Endothelial cell of umbilical vein (primary cell): ENCODE results near the gene CLBA1. TPM values are rescaled to one million over a fixed set of nuclear protein-coding genes. Genes with fewer than 3 reads are reported as not detected.
"Not testable (repeated sequence)": the region's sequence is repeated elsewhere in the genome, so short reads cannot be mapped to it uniquely, and the experiment has no call there.

ENCODE experiments used
- BruUV-seq: library from RNA; stranded (reverse); fragments of 400-500 nt; replicated peaks from 2 replicates; lab custom pipeline; 2021; lab: Mats Ljungman, UMichigan
- CTCF ChIA-PET: fragments of 300-600, 350-600 bp; sonication (Branson Sonifier 250); formaldehyde crosslinking; loops from one replicate; lab custom pipeline; 2021; ENCODE audit warnings: antibody characterized with exemption, inconsistent platforms; lab: Charles Lee
- POLR2A ChIA-PET: fragments of 300-600, 350-600 bp; sonication (Branson Sonifier 250); formaldehyde crosslinking; loops from one replicate; lab custom pipeline; 2021; ENCODE audit warnings: antibody characterized with exemption, inconsistent platforms; lab: Charles Lee
- DNase-seq: peaks from one replicate; pipeline ENCODE4 v3.0.0-alpha.2; 2011; ENCODE audit warnings: low read depth, low spot score
- FAIRE-seq: peaks from 2 replicates; lab custom pipeline; 2011; peaks lifted over from hg19 to GRCh38; lab: Jason Lieb, UNC
- H2AFZ ChIP-seq: 2 replicates; pipeline ENCODE4 v1.6.0; 2012; ENCODE audit warnings: low read depth, low read length, control low read depth, inconsistent platforms
- H3K27ac ChIP-seq: 2 replicates; pipeline ENCODE4 v1.5.1; 2011; ENCODE audit warnings: low read depth, mild to moderate bottlenecking, control low read depth, low read length, moderate library complexity; ENCODE audit not compliant: insufficient read depth
- H3K27me3 ChIP-seq, 2 experiments: 2 replicates each; pipeline versions ENCODE4 v1.6.0 to v1.6.1; 2011; ENCODE audit warnings: low read length in 2 of 2, mixed read lengths in 1 of 2; ENCODE audit not compliant: control insufficient read depth in 2 of 2, insufficient read depth in 2 of 2
- H3K36me3 ChIP-seq, 2 experiments: 2 replicates in 1 of 2; 3 replicates in 1 of 2; pipeline ENCODE4 v1.5.1; 2011; ENCODE audit warnings: low read length in 2 of 2, mild to moderate bottlenecking in 1 of 2, moderate library complexity in 1 of 2; ENCODE audit not compliant: control insufficient read depth in 2 of 2, insufficient read depth in 2 of 2; ENCODE audit errors: extremely low read depth in 1 of 2
- H3K4me1 ChIP-seq: 3 replicates; pipeline ENCODE4 v1.5.1; 2011; ENCODE audit warnings: mild to moderate bottlenecking, low read length; ENCODE audit not compliant: control insufficient read depth, insufficient read depth; ENCODE audit errors: extremely low read depth
- H3K4me2 ChIP-seq: 2 replicates; pipeline ENCODE4 v1.6.1; 2011; ENCODE audit warnings: low read length, control low read depth, mixed read lengths; ENCODE audit not compliant: insufficient read depth
- H3K4me3 ChIP-seq, 3 experiments: fragments of 200-600 bp in 1 of 3; sonication (generic), shearing (Covaris generic) in 1 of 3; replicated peaks in 1 of 3; 2 replicates each; pipeline ENCODE4 v1.5.1; 2011 to 2016; ENCODE audit warnings: control low read depth in 3 of 3, low read length in 3 of 3, mild to moderate bottlenecking in 2 of 3, inconsistent platforms in 1 of 3, low read depth in 1 of 3, moderate library complexity in 1 of 3; ENCODE audit not compliant: insufficient read depth in 1 of 3
- H3K79me2 ChIP-seq: 2 replicates; pipeline ENCODE4 v1.6.0; 2012; ENCODE audit warnings: low read length, inconsistent platforms; ENCODE audit not compliant: control insufficient read depth, insufficient read depth
- H3K9ac ChIP-seq: replicated peaks from 2 replicates; pipeline ENCODE3; 2011; ENCODE audit warnings: low read length, control low read depth; ENCODE audit not compliant: insufficient read depth; ENCODE audit errors: extremely low read depth
- H3K9me1 ChIP-seq: replicated peaks from 3 replicates; pipeline ENCODE4 v1.6.0; 2011; ENCODE audit warnings: mild to moderate bottlenecking, low read length; ENCODE audit not compliant: control insufficient read depth, insufficient read depth; ENCODE audit errors: extremely low read depth
- H3K9me3 ChIP-seq: replicated peaks from 2 replicates; pipeline ENCODE4 v1.5.1; 2012; ENCODE audit warnings: low read length, inconsistent platforms; ENCODE audit not compliant: control insufficient read depth, insufficient read depth
- H4K20me1 ChIP-seq: replicated peaks from 2 replicates; pipeline ENCODE3; 2011; ENCODE audit warnings: mild to moderate bottlenecking, low read length; ENCODE audit not compliant: control insufficient read depth, insufficient read depth; ENCODE audit errors: extremely low read depth
- CTCF ChIP-seq, 2 donors: IDR thresholded peaks; 1 replicate in 1 of 2; 2 replicates in 1 of 2; pipeline ENCODE4 v1.5.1; 2011; ENCODE audit warnings: low read length in 2 of 2, mild to moderate bottlenecking in 2 of 2, moderate library complexity in 2 of 2, control low read depth in 1 of 2, inconsistent platforms in 1 of 2, low read depth in 1 of 2; ENCODE audit not compliant: insufficient read depth in 1 of 2; ENCODE audit errors: extremely low read depth in 1 of 2
- dilution Hi-C: fragments of 300-500 bp; cut with MboI; formaldehyde crosslinking; loops from one replicate; pipeline ENCODE4 v1.15.0; 2019; ENCODE audit warnings: low sequenced_read_pairs; ENCODE audit not compliant: extremely low pct_ligation_motif_present
- intact Hi-C: fragments of 100-400 bp; cut with micrococcal nuclease; formaldehyde crosslinking; loops from one replicate; pipeline ENCODE4 v1.10.0; 2022
- polyA plus RNA-seq, 4 experiments: library from polyadenylated mRNA; depleted of rRNA in 3 of 4; stranded (reverse) in 3 of 4; unstranded in 1 of 4; fragments of >200 nt; gene quantifications; 2 replicates each; pipeline versions ENCODE4 v1.2.1 to v1.2.3, GENCODE V29; 2011 to 2012; ENCODE audit warnings: missing spikeins in 1 of 4
- total RNA-seq: library from RNA; stranded (reverse); gene quantifications from 2 replicates; pipeline ENCODE4 v1.2.3, GENCODE V29; 2021

The CLBA1 gene
- total and polyA plus RNA-seq, 2 donors (not counting 3 experiments of a cell fraction or from before 2014, with no cell fraction given), result 5.2 to 5.3 TPM

- H3K36me3 ChIP-seq, result peaks cover 0 to 21% of the 10 kb centered on the region in 2 experiments
- H3K9me3 ChIP-seq, result no peaks in the 10 kb centered on the region
- H3K27me3 ChIP-seq, result no peaks in the 10 kb centered on the region
- TF ChIP-seq CTCF (IDR thresholded peaks at IDR 0.05; ENCODE audit: extremely low read depth in 1 of 2, insufficient read depth in 1 of 2, low read depth in 1 of 2, low read length in 2 of 2), result no peak
- H3K27ac ChIP-seq, result no peak overlapping the region
- ChIA-PET CTCF (no interaction called here), POLR2A (no interaction called here)
- dilution Hi-C loops (no loop called here), intact Hi-C loops (no loop called here)
- H3K79me2 ChIP-seq, result no peaks in the 10 kb centered on the region
- no peak overlapping the region for H3K4me3 ChIP-seq
- no peaks in the 10 kb centered on the region for H3K9me1 ChIP-seq
- H3K9ac ChIP-seq, result no peak overlapping the region
- H4K20me1 ChIP-seq, result no peaks in the 10 kb centered on the region
- BruUV-seq, result no TSS peak
- no peak for FAIRE-seq
- H3K4me2 ChIP-seq, result no peak overlapping the region
- H3K4me1 ChIP-seq, result no peaks in the 10 kb centered on the region
- DNase-seq, result no peak
- H2AFZ ChIP-seq, result no peak overlapping the region
Measured at GRCh38 chr14:104950021-104950420, 35.6 kb upstream of the CLBA1 start.

GRCh38 chr14:104950701-104951100, 34.9 kb upstream of the CLBA1 start:
- H3K9me1 ChIP-seq, H4K20me1 ChIP-seq, H3K4me3 ChIP-seq, H3K4me1 ChIP-seq, POLR2A ChIA-PET, BruUV-seq, H2AFZ ChIP-seq, H3K79me2 ChIP-seq, H3K27me3 ChIP-seq, CTCF ChIA-PET, H3K9ac ChIP-seq, DNase-seq, FAIRE-seq, dilution Hi-C loops, H3K9me3 ChIP-seq, H3K27ac ChIP-seq, H3K4me2 ChIP-seq, intact Hi-C loops: not testable (repeated sequence)
- peaks cover 0 to 28% of the 10 kb centered on the region in 2 experiments for H3K36me3 ChIP-seq

- H3K4me1 ChIP-seq, dilution Hi-C loops, CTCF ChIA-PET, H3K27me3 ChIP-seq, H3K79me2 ChIP-seq, intact Hi-C loops, H3K4me2 ChIP-seq, POLR2A ChIA-PET, H3K9ac ChIP-seq, DNase-seq, FAIRE-seq, H3K9me3 ChIP-seq, H3K9me1 ChIP-seq, H3K27ac ChIP-seq, H2AFZ ChIP-seq, H4K20me1 ChIP-seq, H3K4me3 ChIP-seq, BruUV-seq: not testable (repeated sequence)
- peaks cover 5 to 40% of the 10 kb centered on the region in 2 experiments for H3K36me3 ChIP-seq
Measured at GRCh38 chr14:104951863-104952657, 33.5 kb upstream of the CLBA1 start.
